OCI-LY1 (cell line): ENCODE measurements around the gene NDFIP2.

ENCODE experiments used
- EZH2 ChIP-seq: fragments of 200-600 bp; sonication (generic), shearing (Covaris generic); IDR thresholded peaks from 2 replicates; pipeline ENCODE4 v1.8.0; 2017; ENCODE audit warnings: borderline replicate concordance, mixed run types, mild to moderate bottlenecking, antibody characterized with exemption, low read length, moderate library complexity, mixed read lengths
- TF ChIP-seq, protein P1 (sequence below): fragments of 200-600 bp; sonication (generic), shearing (Covaris generic); IDR thresholded peaks from 2 replicates; pipeline ENCODE4 v1.5.1; 2017; ENCODE audit warnings: mild to moderate bottlenecking, antibody characterized with exemption, low read length, moderate library complexity, mixed read lengths

DNA sequence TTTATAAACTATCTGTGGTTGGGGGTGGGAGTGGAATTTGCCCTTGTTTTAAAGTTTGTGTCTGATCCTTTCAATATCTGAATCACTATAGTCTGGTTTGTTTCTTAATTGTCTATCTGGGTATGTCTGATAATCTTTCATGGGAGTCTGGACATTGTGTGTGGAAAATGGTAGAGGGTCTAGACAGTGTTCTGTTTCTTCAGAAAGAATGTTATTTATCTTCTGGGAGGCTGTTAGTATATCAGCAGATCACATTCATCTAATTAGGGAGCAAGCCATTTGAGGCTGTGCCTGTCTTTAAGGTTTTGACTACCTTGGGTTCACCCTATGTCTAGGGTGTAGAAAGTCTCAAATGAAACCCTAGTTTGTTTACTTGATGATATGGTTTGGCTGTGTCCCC lies 110.5 kb downstream of the NDFIP2 start:
- TF ChIP-seq, protein P1, sequence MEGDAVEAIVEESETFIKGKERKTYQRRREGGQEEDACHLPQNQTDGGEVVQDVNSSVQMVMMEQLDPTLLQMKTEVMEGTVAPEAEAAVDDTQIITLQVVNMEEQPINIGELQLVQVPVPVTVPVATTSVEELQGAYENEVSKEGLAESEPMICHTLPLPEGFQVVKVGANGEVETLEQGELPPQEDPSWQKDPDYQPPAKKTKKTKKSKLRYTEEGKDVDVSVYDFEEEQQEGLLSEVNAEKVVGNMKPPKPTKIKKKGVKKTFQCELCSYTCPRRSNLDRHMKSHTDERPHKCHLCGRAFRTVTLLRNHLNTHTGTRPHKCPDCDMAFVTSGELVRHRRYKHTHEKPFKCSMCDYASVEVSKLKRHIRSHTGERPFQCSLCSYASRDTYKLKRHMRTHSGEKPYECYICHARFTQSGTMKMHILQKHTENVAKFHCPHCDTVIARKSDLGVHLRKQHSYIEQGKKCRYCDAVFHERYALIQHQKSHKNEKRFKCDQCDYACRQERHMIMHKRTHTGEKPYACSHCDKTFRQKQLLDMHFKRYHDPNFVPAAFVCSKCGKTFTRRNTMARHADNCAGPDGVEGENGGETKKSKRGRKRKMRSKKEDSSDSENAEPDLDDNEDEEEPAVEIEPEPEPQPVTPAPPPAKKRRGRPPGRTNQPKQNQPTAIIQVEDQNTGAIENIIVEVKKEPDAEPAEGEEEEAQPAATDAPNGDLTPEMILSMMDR, result no peak
- no peak for TF ChIP-seq EZH2
